Lower leg skin (tissue), 3 donors: ENCODE data around the gene IMMP2L.

Experiments
- CTCF ChIP-seq, 3 donors: fragments of 450-650 bp; IDR thresholded peaks; one replicate each; pipeline ENCODE4 v1.5.1; 2016; ENCODE audit warnings: antibody characterized with exemption in 3 of 3, mild to moderate bottlenecking in 3 of 3, moderate library complexity in 2 of 3
- POLR2A ChIP-seq, 2 donors: fragments of 450-650 bp; IDR thresholded peaks; one replicate each; pipeline ENCODE4 v1.6.1; 2016 to 2017; ENCODE audit warnings: antibody characterized with exemption in 2 of 2, mild to moderate bottlenecking in 1 of 2, moderate library complexity in 1 of 2

- no peak for TF ChIP-seq CTCF (IDR thresholded peaks at IDR 0.05)
- TF ChIP-seq POLR2A (IDR thresholded peaks at IDR 0.05), result no peak
These were observed 204.6 kb downstream of the IMMP2L start for GRCh38 chr7:111357691-111358090.
